GM21447 (cell line): ENCODE data around the gene ARID5B.
"Not testable (repeated sequence)": the region's sequence is repeated elsewhere in the genome, so short reads cannot be mapped to it uniquely, and the experiment has no call there.

ENCODE experiments used
- ATAC-seq: cut with Tn5 transposase; IDR thresholded peaks from one replicate; pipeline ENCODE4 v1.9.1; 2021; ENCODE audit not compliant: unreplicated experiment

Gene ARID5B

GRCh38 chr10:62025134-62025794 is 123.8 kb downstream of the ARID5B start:
- ATAC-seq, result no peak

GRCh38 chr10:62025901-62026879 is 124.7 kb downstream of the ARID5B start:
- ATAC-seq, result no peak

- no peak for ATAC-seq
These were observed 126.5 kb downstream of the ARID5B start for GRCh38 chr10:62027841-62028501.

GRCh38 chr10:62028502-62028842 is 127.0 kb downstream of the ARID5B start:
- not testable (repeated sequence) for ATAC-seq

- ATAC-seq, result no peak
These were observed 127.9 kb downstream of the ARID5B start for GRCh38 chr10:62029401-62029800.

- ATAC-seq, result no peak
These were observed 130.0 kb downstream of the ARID5B start for GRCh38 chr10:62031507-62031906.

GRCh38 chr10:62033125-62033524 is 131.6 kb downstream of the ARID5B start:
- ATAC-seq, result no peak

- ATAC-seq, result no peak
These were observed 132.7 kb downstream of the ARID5B start for GRCh38 chr10:62034096-62034640.

GRCh38 chr10:62036186-62037081 is 134.9 kb downstream of the ARID5B start:
- ATAC-seq, result no peak

- no peak for ATAC-seq
These were observed 135.8 kb downstream of the ARID5B start for GRCh38 chr10:62037166-62037831.

GRCh38 chr10:62037890-62038608 is 136.6 kb downstream of the ARID5B start:
- ATAC-seq, result no peak

- ATAC-seq, result peak; percentile 45
These were observed 137.2 kb downstream of the ARID5B start for GRCh38 chr10:62038609-62039190.

- ATAC-seq, result no peak
These were observed 138.5 kb downstream of the ARID5B start for GRCh38 chr10:62039954-62040353.

- no peak for ATAC-seq
These were observed 139.4 kb downstream of the ARID5B start for GRCh38 chr10:62040881-62041280.

GRCh38 chr10:62043421-62044021 is 142.0 kb downstream of the ARID5B start:
- no peak for ATAC-seq

- no peak for ATAC-seq
These were observed 143.1 kb downstream of the ARID5B start for GRCh38 chr10:62044566-62044965.

- ATAC-seq, result no peak
These were observed 144.4 kb downstream of the ARID5B start for GRCh38 chr10:62045765-62046521.
